Psoas muscle (tissue), 8 donors: Measurements from ENCODE around the gene PACS1. TPM values are rescaled to one million over a fixed set of nuclear protein-coding genes. Genes with fewer than 3 reads are reported as not detected.

Source experiments
- ATAC-seq, 4 donors: fragments of 200-7000 bp; cut with Tn5 transposase; one replicate each; pipeline ENCODE4 v1.9.1; 2020; ENCODE audit warnings: moderate library complexity in 3 of 4, mild to moderate bottlenecking in 2 of 4
- DNase-seq, 2 donors: peaks; one replicate each; pipeline ENCODE4 v3.0.0-alpha.2; 2020
- H3K27ac ChIP-seq: fragments of 200-600 bp; one replicate; pipeline ENCODE4 v1.8.0; 2022
- H3K27me3 ChIP-seq, 3 donors: fragments of 200-600 bp in 1 of 3; one replicate each; pipeline versions ENCODE4 v1.6.1 to v1.8.0; 2013 to 2022; ENCODE audit warnings: low read length in 2 of 3, mild to moderate bottlenecking in 2 of 3, moderate library complexity in 1 of 3; ENCODE audit not compliant: insufficient read depth in 3 of 3
- H3K36me3 ChIP-seq, 2 donors: fragments of 200-600 bp in 1 of 2; one replicate each; pipeline versions ENCODE4 v1.6.1 to v1.8.0; 2013 to 2022; ENCODE audit warnings: low read depth in 1 of 2, mild to moderate bottlenecking in 1 of 2, moderate library complexity in 1 of 2; ENCODE audit not compliant: insufficient read depth in 1 of 2
- H3K4me1 ChIP-seq: fragments of 200-600 bp; one replicate; pipeline ENCODE4 v1.8.0; 2022
- H3K4me3 ChIP-seq: fragments of 200-600 bp; one replicate; pipeline ENCODE4 v1.8.0; 2022; ENCODE audit warnings: mild to moderate bottlenecking
- H3K9me3 ChIP-seq: fragments of 200-600 bp; one replicate; pipeline ENCODE4 v1.8.0; 2022
- CTCF ChIP-seq: fragments of 200-600 bp; IDR thresholded peaks from one replicate; pipeline ENCODE4 v1.8.0; 2022; ENCODE audit warnings: antibody characterized with exemption
- WGBS, 3 donors: extraction: QIAGEN DNeasy Blood & Tissue Kit; methylation state at CpG; one replicate each; pipeline versions ENCODE4 v1.1.6 to v1.1.7; 2013; 5-methylcytosine and 5-hydroxymethylcytosine counted together
- intact Hi-C, 2 donors: fragments of 100-400 bp; cut with DNase I; formaldehyde crosslinking; loops; one replicate each; pipeline versions ENCODE4 v1.11.0 to v1.14.2; 2022
- polyA plus RNA-seq, 3 donors: library from polyadenylated mRNA; stranded (reverse); fragments of 200-250 nt; gene quantifications; one replicate each; pipeline ENCODE4 v1.2.3, GENCODE V29; 2013
- total RNA-seq, 4 donors: library from RNA; stranded (reverse); fragmentation: NEBNext Ultra II Directional in 2 of 4; extraction: Animal tissue kit (Norgen Biotek cat#: 25700) in 2 of 4; gene quantifications; one replicate each; pipeline versions ENCODE4 v1.2.1 to v1.2.4, GENCODE V29; 2021 to 2023
- donor health status: healthy with polysubstance abuse.
- donor health status: DM: no; HTN: no; CAD: no; lungs with moderate emphysema.
- donor health status: Bipolar disorder and iron deficiency.
- donor health status: healthy.
- donor health status: DM: yes; HTN: yes; CAD: no.
- donor health status: DM: no; HTN: no; CAD: no.
- donor health status: DM: no; HTN: no; CAD: no.
- donor health status: DM: yes; HTN: yes; CAD: no.

PACS1 gene
- total and polyA plus RNA-seq, 7 donors = 7.4 to 27.8 (median 16.3) TPM

- Histone ChIP-seq H3K27me3 (peaks cover 0 to 40% (median 14%) of the 10 kb centered on the region in 3 donors), H3K36me3 (peaks cover 0 to 8% of the 10 kb centered on the region in 2 donors), H3K27ac (no peak overlapping the region), H3K4me1 (peaks cover 16% of the 10 kb centered on the region), H3K4me3 (peak overlapping the region; percentile 65), H3K9me3 (no peaks in the 10 kb centered on the region)
- no peak for TF ChIP-seq CTCF
- 15 to 20% (median 16%) methylated on average over 10 to 16 of the region's 16 CpGs for WGBS, 3 donors
- no peak for DNase-seq
- intact Hi-C loops = no loop called here
- ATAC-seq = no peak
These were observed 221.2 kb downstream of the PACS1 start for GRCh38 chr11:66291303-66291705.

GRCh38 chr11:66291706-66292542 lies 221.9 kb downstream of the PACS1 start, which contains the start of gene TMEM151A:
TSS of gene TMEM151A (plus strand) at chr11:66291894. CDS start at chr11:66292014, 120 bp downstream.
- TF ChIP-seq CTCF = no peak
- ATAC-seq = no peak
- Histone ChIP-seq H3K36me3 (peaks cover 0 to 1% of the 10 kb centered on the region in 2 donors), H3K27me3 (peaks cover 0 to 40% (median 14%) of the 10 kb centered on the region in 3 donors), H3K27ac (no peak within 1 kb of the TSS), H3K9me3 (no peaks in the 10 kb centered on the region), H3K4me1 (peaks cover 16% of the 10 kb centered on the region), H3K4me3 (peak within 1 kb of the TSS; percentile 65)
- 2 to 3% (median 2%) methylated on average over 39 to 93 of the region's 95 CpGs for WGBS, 3 donors
- no peak for DNase-seq
- intact Hi-C loops = no loop called here

- intact Hi-C loops = no loop called here
- H3K27me3 ChIP-seq = peaks cover 0 to 40% (median 14%) of the 10 kb centered on the region in 3 donors
- H3K4me3 ChIP-seq = peak overlapping the region; percentile 65
- WGBS, 3 donors = 53 to 58% (median 57%) methylated on average over 17 of the region's 17 CpGs
- no peak for ATAC-seq
- no peak for DNase-seq
- no peak for TF ChIP-seq CTCF
- no peak overlapping the region for H3K27ac ChIP-seq
- H3K4me1 ChIP-seq = peaks cover 14% of the 10 kb centered on the region
- H3K9me3 ChIP-seq = no peaks in the 10 kb centered on the region
- H3K36me3 ChIP-seq = no peaks in the 10 kb centered on the region
These were observed 222.7 kb downstream of the PACS1 start for GRCh38 chr11:66292543-66293332.

GRCh38 chr11:66293352-66293751 lies 223.3 kb downstream of the PACS1 start:
- H3K4me1 ChIP-seq = peaks cover 8% of the 10 kb centered on the region
- no peaks in the 10 kb centered on the region for H3K9me3 ChIP-seq
- 68 to 78% (median 70%) methylated on average over 4 of the region's 4 CpGs for WGBS, 3 donors
- H3K27me3 ChIP-seq = peaks cover 0 to 40% (median 14%) of the 10 kb centered on the region in 3 donors
- no peak overlapping the region for H3K4me3 ChIP-seq
- no peaks in the 10 kb centered on the region for H3K36me3 ChIP-seq
- intact Hi-C loops = no loop called here
- ATAC-seq (no peak), DNase-seq (no peak)
- H3K27ac ChIP-seq = no peak overlapping the region
- no peak for TF ChIP-seq CTCF
